A673 (cell line): ENCODE results near the gene PAEP. TPM values are rescaled to one million over a fixed set of nuclear protein-coding genes. Genes with fewer than 3 reads are reported as not detected.

Experiments
- BruUV-seq: library from RNA; stranded (reverse); fragments of 400-500 nt; replicated peaks from 2 replicates; lab custom pipeline; 2021; lab: Mats Ljungman, UMichigan
- CTCF ChIA-PET: fragments of 300-600 bp; sonication (Branson Sonifier 250); formaldehyde crosslinking; loops from one replicate; lab custom pipeline; 2022; ENCODE audit warnings: antibody characterized with exemption; lab: Charles Lee
- POLR2A ChIA-PET: fragments of 300-600 bp; sonication (Branson Sonifier 250); formaldehyde crosslinking; loops from one replicate; lab custom pipeline; 2022; ENCODE audit warnings: antibody characterized with exemption; ENCODE audit not compliant: low non-redundant PET; lab: Charles Lee
- DNase-seq: peaks from one replicate; pipeline ENCODE4 v3.0.0-alpha.2; 2015; ENCODE audit warnings: low spot score
- H3K27ac ChIP-seq: fragments of 200-600 bp; sonication (generic); 2 replicates; pipeline ENCODE4 v1.5.1; 2016; ENCODE audit warnings: mixed run types, low read depth, mild to moderate bottlenecking, mixed read lengths, antibody characterized with exemption, low read length; ENCODE audit not compliant: poor library complexity, severe bottlenecking
- H3K27me3 ChIP-seq: fragments of 200-600 bp; sonication (generic); replicated peaks from 2 replicates; pipeline ENCODE4 v1.6.1; 2017; ENCODE audit warnings: mixed run types, low read depth, mild to moderate bottlenecking, mixed read lengths, antibody characterized with exemption, low read length; ENCODE audit not compliant: insufficient read depth, poor library complexity
- H3K36me3 ChIP-seq: fragments of 200-600 bp; sonication (generic); 2 replicates; pipeline ENCODE4 v1.6.1; 2016; ENCODE audit warnings: mixed run types, mild to moderate bottlenecking, mixed read lengths, antibody characterized with exemption, low read length; ENCODE audit not compliant: insufficient read depth, poor library complexity, severe bottlenecking
- H3K4me1 ChIP-seq: fragments of 200-600 bp; sonication (generic); 2 replicates; pipeline ENCODE4 v1.6.1; 2017; ENCODE audit warnings: mixed run types, mild to moderate bottlenecking, mixed read lengths, antibody characterized with exemption, low read length; ENCODE audit not compliant: insufficient read depth, poor library complexity, severe bottlenecking
- H3K4me3 ChIP-seq: fragments of 200-600 bp; sonication (generic); 2 replicates; pipeline ENCODE4 v1.5.1; 2016; ENCODE audit warnings: low read depth, mixed run types, mild to moderate bottlenecking, mixed read lengths, low read length; ENCODE audit not compliant: poor library complexity, severe bottlenecking
- H3K9me3 ChIP-seq: fragments of 200-600 bp; sonication (generic); 2 replicates; pipeline ENCODE4 v1.6.1; 2016; ENCODE audit warnings: mixed run types, low read depth, mild to moderate bottlenecking, mixed read lengths, antibody characterized with exemption, low read length; ENCODE audit not compliant: poor library complexity, severe bottlenecking
- CTCF ChIP-seq: fragments of 300-800, 200-600 bp; sonication (generic); conservative IDR thresholded peaks from 2 replicates; pipeline ENCODE4 v1.5.1; 2017; ENCODE audit warnings: low read depth, mild to moderate bottlenecking, antibody characterized with exemption, low read length, moderate library complexity, mixed read lengths
- EZH2 ChIP-seq: fragments of 200-600 bp; sonication (generic); IDR thresholded peaks from 2 replicates; pipeline ENCODE4 v1.6.1; 2017; ENCODE audit warnings: borderline replicate concordance, low read depth, mild to moderate bottlenecking, mixed read lengths, antibody characterized with exemption, low read length; ENCODE audit not compliant: poor library complexity, severe bottlenecking
- intact Hi-C: fragments of 100-400 bp; cut with micrococcal nuclease; formaldehyde crosslinking; loops from one replicate; pipeline ENCODE4 v1.10.0; 2022; ENCODE audit not compliant: unreplicated experiment
- total RNA-seq: library from RNA; stranded (reverse); gene quantifications from 2 replicates; pipeline ENCODE4 v1.2.3, GENCODE V29; 2021

Gene PAEP
- total RNA-seq, 1 experiment from 2014 or later, result not detected

- POLR2A ChIA-PET, result no interaction called here
- intact Hi-C loops, result no loop called here
- BruUV-seq, result no TSS peak
Measured at GRCh38 chr9:135573124-135573523, 11.6 kb downstream of the PAEP start.

GRCh38 chr9:135574331-135574730 is 12.8 kb downstream of the PAEP start:
- DNase-seq, result no peak
- POLR2A ChIA-PET, result no interaction called here
- intact Hi-C loops, result no loop called here
- H3K4me3 ChIP-seq, result no peak overlapping the region
- no peaks in the 10 kb centered on the region for H3K36me3 ChIP-seq
- H3K9me3 ChIP-seq, result peaks cover 1% of the 10 kb centered on the region
- H3K27ac ChIP-seq, result no peak overlapping the region
- no TSS peak for BruUV-seq
- TF ChIP-seq EZH2, result no peak
- TF ChIP-seq CTCF, result no peak
- no peaks in the 10 kb centered on the region for H3K4me1 ChIP-seq
- peaks cover 16% of the 10 kb centered on the region for H3K27me3 ChIP-seq
- CTCF ChIA-PET, result no interaction called here

More at GRCh38 chr9:135573124-135573523, 11.6 kb downstream of the PAEP start:
- CTCF ChIA-PET, result no interaction called here
- Histone ChIP-seq H3K36me3 (no peaks in the 10 kb centered on the region), H3K9me3 (peaks cover 6% of the 10 kb centered on the region), H3K27ac (no peak overlapping the region), H3K4me3 (no peak overlapping the region), H3K4me1 (no peaks in the 10 kb centered on the region), H3K27me3 (peaks cover 28% of the 10 kb centered on the region)
- no peak for DNase-seq
- no peak for TF ChIP-seq EZH2
- TF ChIP-seq CTCF, result no peak

GRCh38 chr9:135574943-135575342 is 13.4 kb downstream of the PAEP start:
- ChIA-PET POLR2A (no interaction called here), CTCF (no interaction called here)
- H3K9me3 ChIP-seq, result no peaks in the 10 kb centered on the region
- no peak overlapping the region for H3K4me3 ChIP-seq
- H3K27ac ChIP-seq, result no peak overlapping the region
- no peak for DNase-seq
- intact Hi-C loops, result no loop called here
- TF ChIP-seq CTCF, result no peak
- no peak for TF ChIP-seq EZH2
- no TSS peak for BruUV-seq
- peaks cover 15% of the 10 kb centered on the region for H3K27me3 ChIP-seq
- no peaks in the 10 kb centered on the region for H3K36me3 ChIP-seq
- no peaks in the 10 kb centered on the region for H3K4me1 ChIP-seq
